Measurements from ENCODE around the gene USP25. TPM values are rescaled to one million over a fixed set of nuclear protein-coding genes. Genes with fewer than 3 reads are reported as not detected.

USP25 gene
- total RNA-seq, 1 experiment from 2014 or later, result 37.9 TPM

GRCh38 chr21:15843766-15844165 lies 114.0 kb downstream of the USP25 start:
- no peak overlapping the region for H3K4me3 ChIP-seq
- no peaks in the 10 kb centered on the region for H3K27me3 ChIP-seq (replicated peaks)
- no peak for DNase-seq (ENCODE audit: low read depth in 1 of 2, low spot score in 2 of 2)
- H3K4me1 ChIP-seq (replicated peaks), result peaks cover 32% of the 10 kb centered on the region
- no peaks in the 10 kb centered on the region for H3K9me3 ChIP-seq (replicated peaks)
- H3K36me3 ChIP-seq, result peaks cover 9% of the 10 kb centered on the region
- H3K27ac ChIP-seq, result no peak overlapping the region

- Histone ChIP-seq H3K4me1 (replicated peaks) (peaks cover 12% of the 10 kb centered on the region), H3K27me3 (replicated peaks) (no peaks in the 10 kb centered on the region), H3K36me3 (peaks cover 2% of the 10 kb centered on the region; the same call in 1 of the 2 replicates), H3K27ac (peak overlapping the region; percentile 24; the same call in 1 of the 2 replicates), H3K4me3 (no peak overlapping the region), H3K9me3 (replicated peaks) (no peaks in the 10 kb centered on the region)
- peak in 1 of 2 experiments; percentile 28 for DNase-seq (ENCODE audit: low read depth in 1 of 2, low spot score in 2 of 2)
These were observed 119.1 kb downstream of the USP25 start for GRCh38 chr21:15848634-15849560.

GRCh38 chr21:15849927-15850326 lies 120.1 kb downstream of the USP25 start:
- Histone ChIP-seq H3K36me3 (peaks cover 7% of the 10 kb centered on the region), H3K27me3 (replicated peaks) (no peaks in the 10 kb centered on the region), H3K4me1 (replicated peaks) (peaks cover 12% of the 10 kb centered on the region), H3K9me3 (replicated peaks) (no peaks in the 10 kb centered on the region), H3K4me3 (no peak overlapping the region), H3K27ac (no peak overlapping the region)
- DNase-seq (ENCODE audit: low read depth in 1 of 2, low spot score in 2 of 2), result no peak

- Histone ChIP-seq H3K36me3 (peaks cover 9% of the 10 kb centered on the region), H3K4me3 (no peak overlapping the region), H3K27ac (no peak overlapping the region), H3K9me3 (replicated peaks) (no peaks in the 10 kb centered on the region), H3K27me3 (replicated peaks) (no peaks in the 10 kb centered on the region), H3K4me1 (replicated peaks) (peaks cover 12% of the 10 kb centered on the region)
- DNase-seq (ENCODE audit: low read depth in 1 of 2, low spot score in 2 of 2), result no peak
These were observed 120.9 kb downstream of the USP25 start for GRCh38 chr21:15850645-15851044.

- H3K4me1 ChIP-seq (replicated peaks), result peaks cover 12% of the 10 kb centered on the region
- H3K9me3 ChIP-seq (replicated peaks), result no peaks in the 10 kb centered on the region
- H3K27ac ChIP-seq, result no peak overlapping the region
- peaks cover 10% of the 10 kb centered on the region for H3K36me3 ChIP-seq
- no peak for DNase-seq (ENCODE audit: low read depth in 1 of 2, low spot score in 2 of 2)
- no peaks in the 10 kb centered on the region for H3K27me3 ChIP-seq (replicated peaks)
- no peak overlapping the region for H3K4me3 ChIP-seq
These were observed 122.4 kb downstream of the USP25 start for GRCh38 chr21:15852146-15852545.

- H3K4me1 ChIP-seq (replicated peaks), result peaks cover 11% of the 10 kb centered on the region
- peaks cover 10% of the 10 kb centered on the region for H3K36me3 ChIP-seq
- H3K27me3 ChIP-seq (replicated peaks), result no peaks in the 10 kb centered on the region
- H3K4me3 ChIP-seq, result no peak overlapping the region
- no peaks in the 10 kb centered on the region for H3K9me3 ChIP-seq (replicated peaks)
- H3K27ac ChIP-seq, result no peak overlapping the region
- no peak for DNase-seq (ENCODE audit: low read depth in 1 of 2, low spot score in 2 of 2)
These were observed 123.3 kb downstream of the USP25 start for GRCh38 chr21:15853126-15853525.

- Histone ChIP-seq H3K4me3 (no peak overlapping the region), H3K27me3 (replicated peaks) (no peaks in the 10 kb centered on the region), H3K4me1 (replicated peaks) (no peaks in the 10 kb centered on the region), H3K36me3 (peaks cover 10% of the 10 kb centered on the region), H3K9me3 (replicated peaks) (no peaks in the 10 kb centered on the region), H3K27ac (no peak overlapping the region)
- no peak for DNase-seq (ENCODE audit: low read depth in 1 of 2, low spot score in 2 of 2)
These were observed 127.0 kb downstream of the USP25 start for GRCh38 chr21:15856813-15857212.

- no peak for DNase-seq (ENCODE audit: low read depth in 1 of 2, low spot score in 2 of 2)
- H3K9me3 ChIP-seq (replicated peaks), result no peaks in the 10 kb centered on the region
- no peaks in the 10 kb centered on the region for H3K27me3 ChIP-seq (replicated peaks)
- H3K36me3 ChIP-seq, result peaks cover 10% of the 10 kb centered on the region
- no peak overlapping the region for H3K4me3 ChIP-seq
- H3K27ac ChIP-seq, result no peak overlapping the region
- H3K4me1 ChIP-seq (replicated peaks), result no peaks in the 10 kb centered on the region
These were observed 128.0 kb downstream of the USP25 start for GRCh38 chr21:15857740-15858139.

GRCh38 chr21:15860541-15860940 lies 130.8 kb downstream of the USP25 start:
- Histone ChIP-seq H3K4me3 (no peak overlapping the region), H3K9me3 (replicated peaks) (no peaks in the 10 kb centered on the region), H3K36me3 (peaks cover 9% of the 10 kb centered on the region), H3K4me1 (replicated peaks) (no peaks in the 10 kb centered on the region), H3K27ac (no peak overlapping the region), H3K27me3 (replicated peaks) (no peaks in the 10 kb centered on the region)
- no peak for DNase-seq (ENCODE audit: low read depth in 1 of 2, low spot score in 2 of 2)

GRCh38 chr21:15868940-15869339 lies 139.2 kb downstream of the USP25 start:
- Histone ChIP-seq H3K9me3 (replicated peaks) (no peaks in the 10 kb centered on the region), H3K27ac (no peak overlapping the region), H3K4me3 (no peak overlapping the region), H3K4me1 (replicated peaks) (no peaks in the 10 kb centered on the region), H3K27me3 (replicated peaks) (no peaks in the 10 kb centered on the region), H3K36me3 (peaks cover 21% of the 10 kb centered on the region)
- DNase-seq (ENCODE audit: low read depth in 1 of 2, low spot score in 2 of 2), result no peak

- H3K36me3 ChIP-seq, result peaks cover 30% of the 10 kb centered on the region
- no peak overlapping the region for H3K27ac ChIP-seq
- no peaks in the 10 kb centered on the region for H3K4me1 ChIP-seq (replicated peaks)
- no peaks in the 10 kb centered on the region for H3K9me3 ChIP-seq (replicated peaks)
- H3K27me3 ChIP-seq (replicated peaks), result no peaks in the 10 kb centered on the region
- H3K4me3 ChIP-seq, result no peak overlapping the region
- DNase-seq (ENCODE audit: low read depth in 1 of 2, low spot score in 2 of 2), result no peak
These were observed 141.0 kb downstream of the USP25 start for GRCh38 chr21:15870819-15871218.

GRCh38 chr21:15872236-15872635 lies 142.5 kb downstream of the USP25 start:
- Histone ChIP-seq H3K36me3 (peaks cover 28% of the 10 kb centered on the region), H3K4me1 (replicated peaks) (no peaks in the 10 kb centered on the region), H3K4me3 (no peak overlapping the region), H3K27me3 (replicated peaks) (no peaks in the 10 kb centered on the region), H3K9me3 (replicated peaks) (no peaks in the 10 kb centered on the region), H3K27ac (no peak overlapping the region)
- DNase-seq (ENCODE audit: low read depth in 1 of 2, low spot score in 2 of 2), result no peak

GRCh38 chr21:15874615-15875014 lies 144.8 kb downstream of the USP25 start:
- DNase-seq (ENCODE audit: low read depth in 1 of 2, low spot score in 2 of 2), result no peak
- H3K36me3 ChIP-seq, result peaks cover 16% of the 10 kb centered on the region

GRCh38 chr21:15875286-15875685 lies 145.5 kb downstream of the USP25 start:
- H3K4me1 ChIP-seq (replicated peaks), result no peaks in the 10 kb centered on the region
- no peaks in the 10 kb centered on the region for H3K27me3 ChIP-seq (replicated peaks)
- DNase-seq (ENCODE audit: low read depth in 1 of 2, low spot score in 2 of 2), result no peak
- H3K9me3 ChIP-seq (replicated peaks), result no peaks in the 10 kb centered on the region
- H3K27ac ChIP-seq, result no peak overlapping the region
- H3K36me3 ChIP-seq, result peaks cover 16% of the 10 kb centered on the region
- H3K4me3 ChIP-seq, result no peak overlapping the region

More at GRCh38 chr21:15874615-15875014, 144.8 kb downstream of the USP25 start:
- Histone ChIP-seq H3K4me1 (replicated peaks) (no peaks in the 10 kb centered on the region), H3K9me3 (replicated peaks) (no peaks in the 10 kb centered on the region), H3K27ac (no peak overlapping the region), H3K27me3 (replicated peaks) (no peaks in the 10 kb centered on the region), H3K4me3 (no peak overlapping the region)

Data from SJSA1 (cell line).